Tibial artery (tissue), 4 donors: ENCODE data around the gene OR2AJ1.

Source experiments
- DNase-seq, 2 donors: peaks; one replicate each; pipeline ENCODE4 v3.0.0-alpha.2; 2019
- H3K27ac ChIP-seq, 2 donors: fragments of 200-600 bp; sonication (generic) in 1 of 2; 1 replicate in 1 of 2; 2 replicates in 1 of 2; pipeline ENCODE4 v1.5.1; 2018 to 2019; ENCODE audit warnings: mild to moderate bottlenecking in 1 of 2
- H3K27me3 ChIP-seq, 2 donors: fragments of 200-600 bp; sonication (generic) in 1 of 2; one replicate each; pipeline versions ENCODE4 v1.5.1 to v1.6.0; 2016 to 2019
- H3K36me3 ChIP-seq, 3 donors: fragments of 200-600 bp; sonication (generic) in 2 of 3; one replicate each; pipeline ENCODE4 v1.5.1; 2016 to 2019; ENCODE audit warnings: mild to moderate bottlenecking in 2 of 3
- H3K4me1 ChIP-seq, 4 donors: fragments of 200-600 bp; sonication (generic) in 2 of 4; 1 replicate in 3 of 4; 2 replicates in 1 of 4; pipeline ENCODE4 v1.5.1; 2016 to 2019
- H3K4me3 ChIP-seq, 2 donors: fragments of 200-600 bp; sonication (generic) in 1 of 2; 1 replicate in 1 of 2; 2 replicates in 1 of 2; pipeline ENCODE4 v1.5.1; 2018 to 2019; ENCODE audit warnings: mild to moderate bottlenecking in 2 of 2
- H3K9me3 ChIP-seq, 3 donors: fragments of 200-600 bp; sonication (generic) in 1 of 3; one replicate each; pipeline ENCODE4 v1.5.1; 2016 to 2019
- CTCF ChIP-seq, 2 experiments: fragments of 200-600 bp in 1 of 2; fragments of 450-650 bp in 1 of 2; IDR thresholded peaks; one replicate each; pipeline ENCODE4 v1.5.1; 2017 to 2019; ENCODE audit warnings: antibody characterized with exemption in 2 of 2, mild to moderate bottlenecking in 1 of 2, moderate library complexity in 1 of 2
- intact Hi-C: fragments of 100-400 bp; cut with DNase I; formaldehyde crosslinking; loops from one replicate; pipeline ENCODE4 v1.15.0; 2023; ENCODE audit warnings: low total_unique reads

Gene OR2AJ1

GRCh38 chr1:247924868-247925267 is at the start of gene OR2AJ1:
OR2AJ1 (plus strand) TSS chr1:247924889; CDS start chr1:247933769, 8,880 bp downstream.
- DNase-seq, result no peak
- intact Hi-C loops, result no loop called here
- no peaks in the 10 kb centered on the region for H3K27me3 ChIP-seq
- no peaks in the 10 kb centered on the region for H3K9me3 ChIP-seq
- no peak for TF ChIP-seq CTCF (IDR thresholded peaks at IDR 0.05)
- H3K27ac ChIP-seq, result no peak within 1 kb of the TSS
- H3K36me3 ChIP-seq, result no peaks in the 10 kb centered on the region
- no peaks in the 10 kb centered on the region for H3K4me1 ChIP-seq
- no peak within 1 kb of the TSS for H3K4me3 ChIP-seq

- Histone ChIP-seq H3K9me3 (no peaks in the 10 kb centered on the region), H3K27ac (no peak overlapping the region), H3K27me3 (no peaks in the 10 kb centered on the region), H3K4me1 (no peaks in the 10 kb centered on the region), H3K4me3 (no peak overlapping the region), H3K36me3 (no peaks in the 10 kb centered on the region)
- intact Hi-C loops, result no loop called here
- DNase-seq, result no peak
- TF ChIP-seq CTCF (IDR thresholded peaks at IDR 0.05), result no peak
Observed at GRCh38 chr1:247883346-247883745, 41.3 kb upstream of the OR2AJ1 start.

- H3K4me1 ChIP-seq, result no peaks in the 10 kb centered on the region
Observed at GRCh38 chr1:247884797-247885413, 39.8 kb upstream of the OR2AJ1 start.

GRCh38 chr1:247895163-247895637 is 29.5 kb upstream of the OR2AJ1 start, which contains the start of gene OR2W3:
OR2W3 (plus strand) TSS chr1:247895587; CDS start chr1:247895587, 0 bp downstream.
- Histone ChIP-seq H3K36me3 (no peaks in the 10 kb centered on the region), H3K4me1 (no peaks in the 10 kb centered on the region), H3K27ac (no peak within 1 kb of the TSS), H3K4me3 (no peak within 1 kb of the TSS), H3K9me3 (peaks cover 0 to 2% (median 0%) of the 10 kb centered on the region in 3 donors), H3K27me3 (no peaks in the 10 kb centered on the region)
- TF ChIP-seq CTCF (IDR thresholded peaks at IDR 0.05), result no peak
- DNase-seq, result no peak
- intact Hi-C loops, result no loop called here

More at GRCh38 chr1:247884797-247885413, 39.8 kb upstream of the OR2AJ1 start:
- Histone ChIP-seq H3K27me3 (no peaks in the 10 kb centered on the region), H3K36me3 (no peaks in the 10 kb centered on the region), H3K4me3 (no peak overlapping the region), H3K27ac (no peak overlapping the region), H3K9me3 (no peaks in the 10 kb centered on the region)
- intact Hi-C loops, result no loop called here
- TF ChIP-seq CTCF (IDR thresholded peaks at IDR 0.05), result no peak
- DNase-seq, result no peak

GRCh38 chr1:247895976-247896375 is 28.7 kb upstream of the OR2AJ1 start:
- no peaks in the 10 kb centered on the region for H3K4me1 ChIP-seq
- H3K27me3 ChIP-seq, result no peaks in the 10 kb centered on the region
- no peak for DNase-seq

More at GRCh38 chr1:247895976-247896375, 28.7 kb upstream of the OR2AJ1 start:
- H3K4me3 ChIP-seq, result no peak overlapping the region
- H3K27ac ChIP-seq, result no peak overlapping the region
- no peak for TF ChIP-seq CTCF (IDR thresholded peaks at IDR 0.05)
- peaks cover 0 to 2% (median 0%) of the 10 kb centered on the region in 3 donors for H3K9me3 ChIP-seq
- intact Hi-C loops, result no loop called here
- no peaks in the 10 kb centered on the region for H3K36me3 ChIP-seq
